ENCODE data around the gene CLMP. TPM values are rescaled to one million over a fixed set of nuclear protein-coding genes. Genes with fewer than 3 reads are reported as not detected.
A peak's percentile ranks its signal among the peaks of the same experiment; 100 is the strongest.
"Not testable (repeated sequence)": the region's sequence is repeated elsewhere in the genome, so short reads cannot be mapped to it uniquely, and the experiment has no call there.

The CLMP gene
- polyA plus RNA-seq, 1 donor (not counting 4 experiments of a cell fraction or from before 2014, with no cell fraction given), result 2.7 TPM

GRCh38 chr11:123060277-123061000 is 134.6 kb downstream of the CLMP start:
- Histone ChIP-seq H3K4me3 (ENCODE audit: control insufficient read depth in 2 of 3, extremely low read depth in 1 of 3, insufficient read depth in 2 of 3, low read depth in 1 of 3, low read length in 3 of 3) (peak overlapping the region; percentile 96 to 100 (median 98)), H3K9me1 (ENCODE audit: control insufficient read depth, extremely low read depth, insufficient read depth, low read length) (no peaks in the 10 kb centered on the region), H3K27me3 (ENCODE audit: control insufficient read depth, extremely low read depth, insufficient read depth, low read length) (no peaks in the 10 kb centered on the region), H3K79me2 (ENCODE audit: control insufficient read depth, insufficient read depth, low read length) (peaks cover 56% of the 10 kb centered on the region), H3K4me1 (ENCODE audit: control insufficient read depth, extremely low read depth, insufficient read depth, low read length) (peaks cover 29% of the 10 kb centered on the region), H3K4me2 (ENCODE audit: control insufficient read depth, extremely low read depth, insufficient read depth, low read depth, low read length) (peak overlapping the region; percentile 82), H3K9ac (ENCODE audit: control insufficient read depth, extremely low read depth, insufficient read depth, low read length) (peak overlapping the region; percentile 100), H3K27ac (ENCODE audit: control insufficient read depth, insufficient read depth, low read length) (peak overlapping the region; percentile 83), H3K36me3 (ENCODE audit: control insufficient read depth in 2 of 2, extremely low read depth in 1 of 2, insufficient read depth in 2 of 2, low read length in 2 of 2) (peaks cover 37 to 52% of the 10 kb centered on the region in 2 experiments), H4K20me1 (ENCODE audit: control insufficient read depth, extremely low read depth, insufficient read depth, low read length) (peaks cover 50% of the 10 kb centered on the region), H2AFZ (ENCODE audit: control insufficient read depth, low read length) (no peak overlapping the region), H3K9me3 (ENCODE audit: control insufficient read depth, low read depth, low read length) (no peaks in the 10 kb centered on the region)
- TF ChIP-seq EZH2 (IDR thresholded peaks at IDR 0.05; ENCODE audit: low read length) (no peak), CTCF (optimal IDR thresholded peaks at IDR 0.05 in 1 of 3, IDR thresholded peaks at IDR 0.05 in 1 of 3, conservative IDR thresholded peaks at IDR 0.05 in 1 of 3; ENCODE audit: extremely low read depth in 1 of 3, insufficient read depth in 2 of 3, low read length in 3 of 3) (no peak)
- dilution Hi-C loops (cut with MboI; ENCODE audit: extremely low pct_ligation_motif_present, low sequenced_read_pairs), result no loop called here
- DNase-seq (ENCODE audit: low read depth, low spot score) (no peak), FAIRE-seq (no peak)

GRCh38 chr11:123059041-123059920 is 135.8 kb downstream of the CLMP start:
- DNase-seq (ENCODE audit: low read depth, low spot score); H3K9me3 ChIP-seq (ENCODE audit: control insufficient read depth, low read depth, low read length); H3K27me3 ChIP-seq (ENCODE audit: control insufficient read depth, extremely low read depth, insufficient read depth, low read length); H2AFZ ChIP-seq (ENCODE audit: control insufficient read depth, low read length); FAIRE-seq; H3K9me1 ChIP-seq (ENCODE audit: control insufficient read depth, extremely low read depth, insufficient read depth, low read length); dilution Hi-C loops (cut with MboI; ENCODE audit: extremely low pct_ligation_motif_present, low sequenced_read_pairs): not testable (repeated sequence)
- H3K4me2 ChIP-seq (ENCODE audit: control insufficient read depth, extremely low read depth, insufficient read depth, low read depth, low read length), result peak overlapping the region; percentile 82
- peaks cover 26% of the 10 kb centered on the region for H3K4me1 ChIP-seq (ENCODE audit: control insufficient read depth, extremely low read depth, insufficient read depth, low read length)
- peaks cover 55% of the 10 kb centered on the region for H4K20me1 ChIP-seq (ENCODE audit: control insufficient read depth, extremely low read depth, insufficient read depth, low read length)
- peaks cover 50% of the 10 kb centered on the region for H3K79me2 ChIP-seq (ENCODE audit: control insufficient read depth, insufficient read depth, low read length)
- H3K9ac ChIP-seq (ENCODE audit: control insufficient read depth, extremely low read depth, insufficient read depth, low read length), result peak overlapping the region; percentile 100
- peaks cover 39 to 49% of the 10 kb centered on the region in 2 experiments for H3K36me3 ChIP-seq (ENCODE audit: control insufficient read depth in 2 of 2, extremely low read depth in 1 of 2, insufficient read depth in 2 of 2, low read length in 2 of 2)
- H3K4me3 ChIP-seq (ENCODE audit: control insufficient read depth in 2 of 3, extremely low read depth in 1 of 3, insufficient read depth in 2 of 3, low read depth in 1 of 3, low read length in 3 of 3), result peak overlapping the region; percentile 96 to 100 (median 98)
- H3K27ac ChIP-seq (ENCODE audit: control insufficient read depth, insufficient read depth, low read length), result peak overlapping the region; percentile 83

Measured in keratinocyte (primary cell).